ENCODE results near the gene SNX25. TPM values are rescaled to one million over a fixed set of nuclear protein-coding genes. Genes with fewer than 3 reads are reported as not detected.
"Not testable (repeated sequence)": the region's sequence is repeated elsewhere in the genome, so short reads cannot be mapped to it uniquely, and the experiment has no call there.

The SNX25 gene
- total RNA-seq, 6 donors from 2014 or later: 62.9 to 178 (median 123) TPM

- TF ChIP-seq POLR2A (IDR thresholded peaks at IDR 0.05): no peak
- TF ChIP-seq EP300 (IDR thresholded peaks at IDR 0.05): no peak
- TF ChIP-seq POLR2AphosphoS5 (IDR thresholded peaks at IDR 0.05): no peak
- no peak for TF ChIP-seq CTCF (IDR thresholded peaks at IDR 0.05)
- H3K4me3 ChIP-seq: no peak overlapping the region
- H3K4me1 ChIP-seq: no peaks in the 10 kb centered on the region
- no peaks in the 10 kb centered on the region for H3K27me3 ChIP-seq
- no peaks in the 10 kb centered on the region for H3K9me3 ChIP-seq
- DNase-seq (no peak), ATAC-seq (ENCODE audit: low FRiP score in 2 of 2) (no peak)
- WGBS, 2 donors: 95 to 96% methylated on average over 8 of the region's 8 CpGs
- no peak overlapping the region for H3K27ac ChIP-seq
- H3K36me3 ChIP-seq: peaks cover 0 to 21% (median 8%) of the 10 kb centered on the region in 4 donors
Measured at GRCh38 chr4:185359767-185360446, 150.5 kb downstream of the SNX25 start.

- WGBS, 2 donors: 73 to 80% methylated on average over 3 of the region's 3 CpGs
- H3K27ac ChIP-seq: no peak overlapping the region
Measured at GRCh38 chr4:185361872-185362271, 152.5 kb downstream of the SNX25 start.

GRCh38 chr4:185362570-185362969, 153.2 kb downstream of the SNX25 start:
- not testable (repeated sequence) for H3K27ac ChIP-seq
- H3K36me3 ChIP-seq: peaks cover 0 to 16% (median 4%) of the 10 kb centered on the region in 4 donors
- 88 to 94% methylated on average over 6 of the region's 6 CpGs for WGBS, 2 donors

More at GRCh38 chr4:185361872-185362271, 152.5 kb downstream of the SNX25 start:
- DNase-seq (no peak), ATAC-seq (ENCODE audit: low FRiP score in 2 of 2) (no peak)
- Histone ChIP-seq H3K9me3 (no peaks in the 10 kb centered on the region), H3K4me3 (no peak overlapping the region), H3K36me3 (peaks cover 0 to 22% (median 6%) of the 10 kb centered on the region in 4 donors), H3K4me1 (no peaks in the 10 kb centered on the region), H3K27me3 (no peaks in the 10 kb centered on the region)
- TF ChIP-seq POLR2A (IDR thresholded peaks at IDR 0.05): no peak
- TF ChIP-seq EP300 (IDR thresholded peaks at IDR 0.05): no peak
- no peak for TF ChIP-seq POLR2AphosphoS5 (IDR thresholded peaks at IDR 0.05)
- no peak for TF ChIP-seq CTCF (IDR thresholded peaks at IDR 0.05)

GRCh38 chr4:185363251-185363650, 153.9 kb downstream of the SNX25 start:
- Histone ChIP-seq H3K27ac (no peak overlapping the region), H3K4me1 (no peaks in the 10 kb centered on the region), H3K27me3 (no peaks in the 10 kb centered on the region), H3K9me3 (no peaks in the 10 kb centered on the region), H3K4me3 (no peak overlapping the region), H3K36me3 (peaks cover 0 to 14% (median 1%) of the 10 kb centered on the region in 4 donors)
- WGBS, 2 donors: 83 to 85% methylated on average over 3 of the region's 3 CpGs
- DNase-seq: no peak
- TF ChIP-seq POLR2AphosphoS5 (IDR thresholded peaks at IDR 0.05) (no peak), CTCF (IDR thresholded peaks at IDR 0.05) (no peak), POLR2A (IDR thresholded peaks at IDR 0.05) (no peak), EP300 (IDR thresholded peaks at IDR 0.05) (no peak)
- no peak for ATAC-seq (ENCODE audit: low FRiP score in 2 of 2)

More at GRCh38 chr4:185362570-185362969, 153.2 kb downstream of the SNX25 start:
- H3K27me3 ChIP-seq; H3K4me3 ChIP-seq; H3K9me3 ChIP-seq; ATAC-seq (ENCODE audit: low FRiP score in 2 of 2); DNase-seq; H3K4me1 ChIP-seq: not testable (repeated sequence)

GRCh38 chr4:185364886-185365285, 155.5 kb downstream of the SNX25 start:
- H3K36me3 ChIP-seq: peaks cover 0 to 14% (median 0%) of the 10 kb centered on the region in 4 donors
- WGBS, 2 donors: 91 to 96% methylated on average over 5 of the region's 5 CpGs
- no peaks in the 10 kb centered on the region for H3K4me1 ChIP-seq
- H3K9me3 ChIP-seq: no peaks in the 10 kb centered on the region
- H3K4me3 ChIP-seq: no peak overlapping the region
- ATAC-seq (ENCODE audit: low FRiP score in 2 of 2) (no peak), DNase-seq (no peak)
- TF ChIP-seq POLR2AphosphoS5 (IDR thresholded peaks at IDR 0.05) (no peak), EP300 (IDR thresholded peaks at IDR 0.05) (no peak), CTCF (IDR thresholded peaks at IDR 0.05) (no peak), POLR2A (IDR thresholded peaks at IDR 0.05) (no peak)
- no peaks in the 10 kb centered on the region for H3K27me3 ChIP-seq
- no peak overlapping the region for H3K27ac ChIP-seq
